Liver (tissue), 9 donors: ENCODE results near the gene NR2F6. TPM values are rescaled to one million over a fixed set of nuclear protein-coding genes. Genes with fewer than 3 reads are reported as not detected.

Experiments
- DNase-seq: peaks from one replicate; pipeline ENCODE4 v3.0.0-alpha.2; 2017; ENCODE audit warnings: low spot score
- H3K27ac ChIP-seq, 2 donors: one replicate each; pipeline ENCODE4 v1.7.0; 2013; ENCODE audit warnings: inconsistent platforms in 2 of 2, low read length in 2 of 2, control low read depth in 1 of 2, low read depth in 1 of 2, mild to moderate bottlenecking in 1 of 2
- H3K27me3 ChIP-seq, 4 donors: one replicate each; pipeline versions ENCODE4 v1.6.1 to v1.7.0; 2013; ENCODE audit warnings: low read length in 3 of 4, inconsistent platforms in 1 of 4, mild to moderate bottlenecking in 1 of 4, moderate library complexity in 1 of 4; ENCODE audit not compliant: control insufficient read depth in 4 of 4, insufficient read depth in 4 of 4
- H3K36me3 ChIP-seq, 4 donors: one replicate each; pipeline versions ENCODE4 v1.6.1 to v1.7.0; 2013; ENCODE audit warnings: low read length in 3 of 4, mild to moderate bottlenecking in 3 of 4, low read depth in 1 of 4, moderate library complexity in 1 of 4; ENCODE audit not compliant: control insufficient read depth in 4 of 4, insufficient read depth in 3 of 4
- H3K4me1 ChIP-seq, 4 donors: one replicate each; pipeline versions ENCODE4 v1.6.1 to v1.7.0; 2013; ENCODE audit warnings: low read length in 3 of 4, mild to moderate bottlenecking in 3 of 4, moderate library complexity in 1 of 4; ENCODE audit not compliant: control insufficient read depth in 4 of 4, insufficient read depth in 4 of 4
- H3K4me3 ChIP-seq, 3 donors: one replicate each; pipeline versions ENCODE4 v1.6.1 to v1.7.0; 2013; ENCODE audit warnings: low read length in 3 of 3, control low read depth in 1 of 3, low read depth in 1 of 3, mild to moderate bottlenecking in 1 of 3
- H3K9ac ChIP-seq, 2 donors: one replicate each; pipeline ENCODE4 v1.7.0; 2013; ENCODE audit warnings: low read length in 2 of 2, mild to moderate bottlenecking in 2 of 2, moderate library complexity in 2 of 2, control low read depth in 1 of 2, low read depth in 1 of 2
- H3K9me3 ChIP-seq, 4 donors: one replicate each; pipeline versions ENCODE4 v1.6.1 to v1.7.0; 2013; ENCODE audit warnings: low read length in 3 of 4; ENCODE audit not compliant: control insufficient read depth in 4 of 4
- EGR1 ChIP-seq, 2 donors: IDR thresholded peaks; 2 replicates each; pipeline ENCODE4 v1.6.1; 2016 to 2018; ENCODE audit warnings: antibody characterized with exemption in 2 of 2, low read depth in 2 of 2
- FOXA1 ChIP-seq: IDR thresholded peaks from 2 replicates; pipeline ENCODE4 v1.6.1; 2016; ENCODE audit warnings: antibody characterized with exemption
- FOXA2 ChIP-seq: IDR thresholded peaks from 2 replicates; pipeline ENCODE4 v1.6.1; 2016; ENCODE audit warnings: antibody characterized with exemption
- GABPA ChIP-seq, 2 donors: IDR thresholded peaks in 1 of 2; conservative IDR thresholded peaks in 1 of 2; 2 replicates each; pipeline ENCODE4 v1.6.1; 2016; ENCODE audit warnings: antibody characterized with exemption in 2 of 2, mild to moderate bottlenecking in 1 of 2, moderate library complexity in 1 of 2
- HNF4A ChIP-seq, 2 donors: conservative IDR thresholded peaks; 2 replicates each; pipeline ENCODE4 v1.6.1; 2016; ENCODE audit warnings: antibody characterized with exemption in 2 of 2, mild to moderate bottlenecking in 2 of 2
- HNF4G ChIP-seq: IDR thresholded peaks from 2 replicates; pipeline ENCODE4 v1.6.1; 2016; ENCODE audit warnings: antibody characterized with exemption
- JUND ChIP-seq, 2 donors: IDR thresholded peaks; 2 replicates each; pipeline ENCODE4 v1.6.1; 2016; ENCODE audit warnings: antibody characterized with exemption in 2 of 2
- NR2F2 ChIP-seq: IDR thresholded peaks from 2 replicates; pipeline ENCODE4 v1.6.1; 2016; ENCODE audit warnings: antibody characterized with exemption
- RAD21 ChIP-seq, 2 donors: IDR thresholded peaks; 2 replicates each; pipeline ENCODE4 v1.6.1; 2016; ENCODE audit warnings: antibody characterized with exemption in 2 of 2, mild to moderate bottlenecking in 2 of 2
- REST ChIP-seq: IDR thresholded peaks from 2 replicates; pipeline ENCODE4 v1.6.1; 2016; ENCODE audit warnings: antibody characterized with exemption, mild to moderate bottlenecking
- RXRA ChIP-seq, 2 donors: IDR thresholded peaks; 2 replicates each; pipeline ENCODE4 v1.6.1; 2017 to 2018; ENCODE audit warnings: antibody characterized with exemption in 2 of 2, mild to moderate bottlenecking in 1 of 2
- SP1 ChIP-seq: IDR thresholded peaks from 2 replicates; pipeline ENCODE4 v1.6.1; 2018; ENCODE audit warnings: antibody characterized with exemption, mild to moderate bottlenecking
- TAF1 ChIP-seq: conservative IDR thresholded peaks from 2 replicates; pipeline ENCODE4 v1.6.1; 2016; ENCODE audit warnings: antibody characterized with exemption, mild to moderate bottlenecking
- YY1 ChIP-seq: IDR thresholded peaks from 2 replicates; pipeline ENCODE4 v1.6.1; 2016; ENCODE audit warnings: antibody characterized with exemption, mild to moderate bottlenecking
- ZBTB33 ChIP-seq: IDR thresholded peaks from 2 replicates; pipeline ENCODE4 v1.6.1; 2016; ENCODE audit warnings: antibody characterized with exemption
- WGBS: extraction: QIAGEN DNeasy Blood & Tissue Kit; methylation state at CpG from one replicate; pipeline ENCODE4 v1.1.7; 2013; 5-methylcytosine and 5-hydroxymethylcytosine counted together
- polyA plus RNA-seq, 2 donors: library from polyadenylated mRNA; stranded (reverse) in 1 of 2; unstranded in 1 of 2; fragments of 200-250 nt in 1 of 2; fragments of >200 nt in 1 of 2; fragmentation: Nextera tagmentation in 1 of 2; extraction: Ambion mirVana in 1 of 2; gene quantifications; one replicate each; pipeline versions ENCODE4 v1.2.1 to v1.2.3, GENCODE V29; 2013 to 2015
- total RNA-seq, 2 donors: library from RNA; depleted of rRNA; stranded (reverse); fragments of >200 nt; gene quantifications; one replicate each; pipeline ENCODE4 v1.2.3, GENCODE V29; 2014
- TF ChIP-seq, protein P1 (sequence below): fragments of 150-350 bp; IDR thresholded peaks from 2 replicates; pipeline ENCODE4 v1.5.1; 2017; ENCODE audit warnings: improper control_type of control experiment, low read depth, low read length; ENCODE audit not compliant: missing input control
- TF ChIP-seq, protein P2 (sequence below): IDR thresholded peaks from 2 replicates; pipeline ENCODE4 v1.6.1; 2016; ENCODE audit warnings: antibody characterized with exemption
- donor health status: healthy.
- donor health status: healthy.
- donor health status: healthy.
- donor health status: healthy.
- donor health status: healthy.

Gene NR2F6
- total and polyA plus RNA-seq, 4 donors, result 30.5 to 86.1 (median 52.6) TPM

- WGBS, result 8% methylated on average over 52 of the region's 52 CpGs
- Histone ChIP-seq H3K27ac (peak overlapping the region; percentile 81), H3K9me3 (no peaks in the 10 kb centered on the region), H3K27me3 (no peaks in the 10 kb centered on the region), H3K36me3 (no peaks in the 10 kb centered on the region), H3K9ac (peak overlapping the region; percentile 64 to 69), H3K4me1 (peaks cover 19 to 65% (median 60%) of the 10 kb centered on the region in 4 donors), H3K4me3 (peak overlapping the region; percentile 75 to 89 (median 88))
- TF ChIP-seq SP1, result peak; percentile 29
- peak; percentile 67 for TF ChIP-seq HNF4G
- peak in 1 of 2 donors; percentile 2 for TF ChIP-seq JUND (IDR thresholded peaks at IDR 0.05)
- TF ChIP-seq, protein P1, sequence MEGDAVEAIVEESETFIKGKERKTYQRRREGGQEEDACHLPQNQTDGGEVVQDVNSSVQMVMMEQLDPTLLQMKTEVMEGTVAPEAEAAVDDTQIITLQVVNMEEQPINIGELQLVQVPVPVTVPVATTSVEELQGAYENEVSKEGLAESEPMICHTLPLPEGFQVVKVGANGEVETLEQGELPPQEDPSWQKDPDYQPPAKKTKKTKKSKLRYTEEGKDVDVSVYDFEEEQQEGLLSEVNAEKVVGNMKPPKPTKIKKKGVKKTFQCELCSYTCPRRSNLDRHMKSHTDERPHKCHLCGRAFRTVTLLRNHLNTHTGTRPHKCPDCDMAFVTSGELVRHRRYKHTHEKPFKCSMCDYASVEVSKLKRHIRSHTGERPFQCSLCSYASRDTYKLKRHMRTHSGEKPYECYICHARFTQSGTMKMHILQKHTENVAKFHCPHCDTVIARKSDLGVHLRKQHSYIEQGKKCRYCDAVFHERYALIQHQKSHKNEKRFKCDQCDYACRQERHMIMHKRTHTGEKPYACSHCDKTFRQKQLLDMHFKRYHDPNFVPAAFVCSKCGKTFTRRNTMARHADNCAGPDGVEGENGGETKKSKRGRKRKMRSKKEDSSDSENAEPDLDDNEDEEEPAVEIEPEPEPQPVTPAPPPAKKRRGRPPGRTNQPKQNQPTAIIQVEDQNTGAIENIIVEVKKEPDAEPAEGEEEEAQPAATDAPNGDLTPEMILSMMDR, result no peak
- TF ChIP-seq NR2F2, result peak; percentile 52
- TF ChIP-seq ZBTB33, result no peak
- TF ChIP-seq HNF4A (conservative IDR thresholded peaks at IDR 0.05), result peak; percentile 88 to 89
- peak; percentile 70 for TF ChIP-seq YY1
- no peak for TF ChIP-seq FOXA1
- peak; percentile 58 to 67 for TF ChIP-seq RXRA (IDR thresholded peaks at IDR 0.05)
- no peak for DNase-seq
Measured at GRCh38 chr19:17243830-17244617, 1.7 kb downstream of the NR2F6 start.

DNA sequence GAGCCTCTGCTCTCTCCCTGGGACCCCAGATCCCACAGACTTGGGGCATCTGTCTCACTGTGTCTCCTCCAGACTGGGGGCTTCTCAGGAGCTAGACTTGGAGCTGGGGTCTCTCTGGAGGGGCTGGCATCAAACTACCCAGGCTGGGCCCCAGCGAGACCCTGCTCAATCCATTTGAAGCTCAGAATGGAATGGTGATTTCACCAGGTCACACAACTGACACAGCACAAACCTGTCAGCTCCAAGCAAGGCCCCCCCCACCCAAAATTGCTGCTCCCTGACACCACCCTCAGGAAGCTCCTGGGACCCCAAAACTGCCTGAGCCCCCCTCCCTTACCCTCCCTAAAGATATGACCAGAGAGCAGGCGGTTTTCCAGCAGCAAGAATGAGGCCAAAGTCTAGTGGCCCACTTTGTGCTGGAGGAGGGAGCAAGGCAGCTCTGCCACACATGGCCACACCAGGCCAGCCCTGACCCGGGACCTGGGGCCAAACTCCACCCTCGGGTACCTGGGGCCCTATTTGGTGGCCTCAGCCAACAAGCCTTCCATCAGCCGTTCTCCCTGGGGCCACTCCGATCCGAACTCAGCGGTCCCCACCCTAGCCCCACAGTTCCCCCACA, 2.4 kb downstream of the NR2F6 start:
- WGBS, result 21% methylated on average over 8 of the region's 8 CpGs
- DNase-seq, result no peak
- peak overlapping the region; percentile 81 for H3K27ac ChIP-seq
- peak overlapping the region; percentile 75 to 89 (median 88) for H3K4me3 ChIP-seq
- H3K36me3 ChIP-seq, result peaks cover under 1 to 2% (median under 1%) of the 10 kb centered on the region in 4 donors
- TF ChIP-seq HNF4G (peak; percentile 94), JUND (IDR thresholded peaks at IDR 0.05) (peak in 1 of 2 donors; percentile 32), REST (peak; percentile 23), FOXA1 (no peak), FOXA2 (no peak), RAD21 (IDR thresholded peaks at IDR 0.05) (peak in 1 of 2 donors; percentile 26), TAF1 (peak; percentile 24), NR2F2 (no peak), HNF4A (conservative IDR thresholded peaks at IDR 0.05) (peak; percentile 96 to 97), GABPA (IDR thresholded peaks at IDR 0.05 in 1 of 2, conservative IDR thresholded peaks at IDR 0.05 in 1 of 2) (no peak), YY1 (peak; percentile 58), EGR1 (IDR thresholded peaks at IDR 0.05; ENCODE audit: low read depth in 2 of 2) (no peak), SP1 (peak; percentile 88), ZBTB33 (peak; percentile 23), RXRA (IDR thresholded peaks at IDR 0.05) (peak; percentile 86 to 87)
- TF ChIP-seq, protein P2, sequence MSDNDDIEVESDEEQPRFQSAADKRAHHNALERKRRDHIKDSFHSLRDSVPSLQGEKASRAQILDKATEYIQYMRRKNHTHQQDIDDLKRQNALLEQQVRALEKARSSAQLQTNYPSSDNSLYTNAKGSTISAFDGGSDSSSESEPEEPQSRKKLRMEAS, result peak; percentile 43
- H3K9me3 ChIP-seq, result no peaks in the 10 kb centered on the region
- H3K9ac ChIP-seq, result peak overlapping the region; percentile 64 to 69
- no peaks in the 10 kb centered on the region for H3K27me3 ChIP-seq
- peaks cover 19 to 70% (median 65%) of the 10 kb centered on the region in 4 donors for H3K4me1 ChIP-seq
